GM21447 (cell line): ENCODE data around the gene GMDS.

Experiments used
- ATAC-seq: cut with Tn5 transposase; IDR thresholded peaks from one replicate; pipeline ENCODE4 v1.9.1; 2021; ENCODE audit not compliant: unreplicated experiment

GMDS gene

DNA sequence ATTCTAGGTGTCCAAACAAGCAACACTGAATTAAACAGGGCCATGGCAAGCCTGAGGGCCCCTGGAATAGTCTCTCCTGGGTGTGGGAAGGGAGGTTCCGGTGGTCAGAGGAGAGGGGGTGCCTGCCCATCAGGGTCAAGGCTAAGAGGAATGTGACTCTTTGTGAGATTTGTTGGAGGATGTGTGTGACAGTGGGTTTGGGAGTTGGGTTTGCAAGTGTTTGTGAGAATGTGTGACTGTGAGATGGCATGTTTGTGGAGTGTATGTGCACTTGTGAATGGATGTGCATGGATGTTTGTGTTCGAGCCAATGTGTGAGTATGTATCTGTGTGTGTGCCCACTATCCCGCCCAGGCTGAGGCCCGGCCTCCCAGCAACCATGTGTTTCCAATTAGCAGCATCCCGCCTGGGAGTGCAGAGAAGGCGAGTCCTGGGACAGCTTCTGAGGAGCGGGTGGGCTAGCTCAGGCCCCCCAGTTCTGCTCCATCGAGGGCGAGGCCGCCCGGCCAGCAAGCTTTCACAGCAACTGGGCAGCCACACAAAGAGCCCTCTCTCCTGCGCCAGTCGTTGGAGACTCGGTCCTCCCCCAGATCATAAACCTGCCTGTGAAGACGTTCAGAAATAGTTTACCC, 623.1 kb downstream of the GMDS start:
- no peak for ATAC-seq

GRCh38 chr6:1621070-1621701, 624.2 kb downstream of the GMDS start:
- ATAC-seq, result no peak

DNA sequence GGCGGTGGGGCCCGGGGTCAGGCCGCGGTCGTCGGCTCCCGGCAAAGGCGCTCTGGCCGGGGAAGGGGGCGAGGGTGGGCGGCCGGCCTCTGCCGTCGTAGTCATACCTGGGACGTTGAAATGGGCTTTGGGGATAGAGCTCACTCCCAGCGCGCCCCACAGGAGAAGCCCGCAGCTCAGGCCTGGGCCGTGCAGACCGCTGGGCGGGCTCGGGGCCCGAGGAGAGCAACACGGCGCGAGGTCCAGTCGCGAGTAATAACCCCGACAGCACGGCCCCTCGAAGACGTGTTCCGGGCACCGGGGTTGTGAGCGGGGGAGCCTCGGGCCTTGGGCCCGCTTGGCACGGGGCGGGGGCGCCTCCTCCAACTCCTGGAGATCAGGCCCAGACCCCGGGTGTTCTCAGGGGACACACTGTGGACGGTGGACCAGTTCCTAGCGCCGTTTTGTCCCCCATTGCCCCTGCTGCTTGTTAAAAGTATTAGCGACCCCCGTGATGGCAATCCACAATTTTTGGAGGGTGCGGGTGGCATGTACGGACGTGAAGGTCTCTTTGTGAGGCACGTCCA, 624.8 kb downstream of the GMDS start:
- ATAC-seq, result no peak

DNA sequence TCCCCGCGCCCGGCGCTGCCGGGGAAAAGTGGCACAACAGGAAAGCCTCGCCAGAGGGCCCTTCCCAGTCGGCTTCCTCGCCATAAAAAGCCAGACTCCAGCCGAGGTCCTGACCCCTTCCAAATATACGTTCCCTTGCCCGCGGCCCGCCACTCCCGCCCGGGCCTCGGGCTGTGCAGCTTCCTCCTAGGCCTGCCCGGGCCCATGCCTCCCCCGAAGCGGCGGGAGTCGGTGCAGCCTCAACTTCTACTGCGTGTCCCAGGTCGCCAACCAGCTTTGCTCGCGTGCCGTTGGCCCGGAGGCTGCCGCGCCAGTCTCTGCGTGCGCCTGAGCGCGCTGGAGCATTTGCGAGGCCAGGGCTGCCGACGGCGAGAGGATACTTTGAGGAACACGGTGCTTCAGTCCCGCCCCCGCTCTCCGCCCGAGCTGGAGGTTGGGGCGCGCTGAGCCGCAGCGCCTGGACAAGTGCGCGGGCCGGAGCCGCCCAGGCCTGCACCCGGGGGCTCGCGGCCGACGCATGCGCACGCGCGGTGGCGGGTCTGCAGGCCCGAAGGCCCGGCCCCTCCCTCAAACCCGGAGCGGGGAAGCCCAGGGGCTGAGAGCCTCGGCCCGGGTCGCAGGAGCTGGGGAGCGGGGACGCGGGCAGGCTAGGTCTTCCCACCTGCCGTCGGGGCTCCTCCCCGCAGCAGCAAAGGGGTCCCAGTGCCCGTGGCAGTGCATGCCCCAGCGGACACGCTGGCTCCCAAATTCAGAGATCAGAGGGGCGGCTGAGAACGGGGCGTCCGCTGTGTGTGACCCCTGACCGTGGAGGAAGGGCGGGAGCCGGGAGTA, 625.5 kb downstream of the GMDS start:
- ATAC-seq, result no peak

GRCh38 chr6:1619098-1619672, 626.2 kb downstream of the GMDS start:
- ATAC-seq, result no peak

DNA sequence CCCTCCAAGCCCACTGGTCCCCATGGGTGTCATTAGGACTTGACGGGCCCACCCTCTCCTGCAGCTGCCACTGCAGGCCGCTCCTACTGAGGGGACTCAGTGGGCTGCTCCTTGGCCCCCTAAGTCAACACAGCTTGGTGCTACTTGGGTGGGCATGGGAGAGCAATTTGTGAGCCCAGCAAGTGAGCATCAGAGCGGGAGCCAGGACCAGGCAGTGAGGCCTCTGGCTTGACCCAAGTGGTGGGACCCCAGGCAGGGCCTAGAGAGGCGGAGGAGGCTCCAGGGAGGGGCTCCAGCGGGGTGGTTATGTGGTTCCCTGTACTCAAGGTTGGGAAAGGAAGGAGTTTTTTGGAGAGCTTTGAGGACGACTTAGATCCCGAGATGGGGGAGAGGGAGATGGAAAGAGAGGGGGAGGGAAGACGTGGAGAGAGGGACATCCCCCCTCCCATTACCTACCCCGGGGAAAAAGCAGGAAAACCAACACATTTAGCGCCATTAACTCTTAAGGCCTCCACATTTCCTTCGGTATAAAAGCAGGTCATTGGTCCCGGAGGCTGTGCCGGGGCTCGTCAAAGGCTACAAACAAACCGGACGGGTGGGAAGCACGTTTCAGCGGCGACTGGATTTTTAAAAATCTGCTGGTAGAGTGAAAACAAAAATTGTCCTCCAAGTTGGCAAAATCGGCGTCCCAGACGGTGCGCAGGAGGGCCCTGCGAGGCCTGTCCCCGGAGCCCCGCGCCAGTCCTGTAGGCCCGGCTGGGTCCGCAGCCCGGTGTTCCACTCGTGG, 626.9 kb downstream of the GMDS start:
- ATAC-seq, result no peak

GRCh38 chr6:1617466-1618310, 627.7 kb downstream of the GMDS start:
- no peak for ATAC-seq

DNA sequence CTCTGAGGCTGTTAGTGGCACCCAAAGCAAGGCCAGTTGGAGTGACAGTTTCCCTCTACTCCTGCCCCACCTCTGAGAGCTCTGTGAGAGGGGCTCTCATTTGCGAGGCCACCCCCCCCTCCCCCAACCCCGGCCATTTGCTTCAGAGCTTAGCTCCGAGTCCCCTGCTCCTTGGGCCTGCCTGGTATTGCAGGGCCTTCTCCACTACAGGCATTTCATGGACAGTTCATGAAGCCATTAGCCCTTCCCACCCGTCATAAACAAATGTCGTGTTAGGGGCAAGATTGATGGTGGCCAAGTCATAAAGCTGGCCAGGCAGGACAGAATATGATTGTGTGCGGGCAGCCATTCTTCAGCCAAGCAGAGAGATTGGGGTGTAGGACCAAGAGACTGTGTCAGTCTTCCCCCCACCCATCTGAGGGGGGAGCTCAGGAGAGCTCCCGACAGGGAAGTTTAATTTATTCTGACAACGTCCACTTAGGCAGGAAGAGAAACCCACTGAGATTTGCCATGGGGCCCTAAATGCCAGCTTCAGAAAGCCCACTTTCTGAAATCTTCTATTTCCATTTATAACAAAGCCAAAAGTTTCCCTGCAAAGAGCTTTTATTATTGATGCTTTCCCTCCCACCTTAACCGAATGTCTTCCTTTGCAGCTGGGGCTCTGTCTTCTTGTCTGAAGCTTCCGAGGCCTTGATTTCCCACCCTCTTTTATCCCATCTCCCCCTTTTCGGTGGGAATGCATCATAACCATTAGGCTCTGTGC, 628.5 kb downstream of the GMDS start:
- no peak for ATAC-seq

DNA sequence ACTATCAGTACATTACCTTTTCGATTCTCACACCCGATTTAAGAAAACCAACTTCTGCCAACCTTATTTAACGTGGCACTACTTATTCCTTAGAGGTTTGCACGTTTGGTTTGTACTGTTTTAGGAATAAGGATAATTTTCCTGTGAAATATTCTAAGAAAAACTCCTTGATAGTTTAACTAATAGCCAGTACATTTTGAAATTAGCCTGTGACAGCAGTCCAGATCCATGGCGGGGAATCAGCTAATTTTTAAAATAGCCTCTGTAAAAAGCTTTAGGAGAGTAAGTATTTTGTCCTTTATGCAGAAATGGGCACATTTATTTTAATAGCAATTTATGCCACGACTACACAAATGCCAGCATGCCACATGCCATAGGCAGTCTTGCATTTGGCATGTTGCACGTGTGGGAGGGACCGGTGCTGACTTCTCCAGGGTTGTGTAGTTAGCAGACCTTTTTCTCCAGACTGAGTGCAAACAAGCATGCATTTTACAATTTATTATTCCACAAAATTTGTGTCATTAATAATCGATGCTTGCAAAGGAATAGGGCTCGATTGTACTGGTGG, 629.5 kb downstream of the GMDS start:
- ATAC-seq, result no peak

- no peak for ATAC-seq
Measured at GRCh38 chr6:1615151-1615852, 630.1 kb downstream of the GMDS start.

DNA sequence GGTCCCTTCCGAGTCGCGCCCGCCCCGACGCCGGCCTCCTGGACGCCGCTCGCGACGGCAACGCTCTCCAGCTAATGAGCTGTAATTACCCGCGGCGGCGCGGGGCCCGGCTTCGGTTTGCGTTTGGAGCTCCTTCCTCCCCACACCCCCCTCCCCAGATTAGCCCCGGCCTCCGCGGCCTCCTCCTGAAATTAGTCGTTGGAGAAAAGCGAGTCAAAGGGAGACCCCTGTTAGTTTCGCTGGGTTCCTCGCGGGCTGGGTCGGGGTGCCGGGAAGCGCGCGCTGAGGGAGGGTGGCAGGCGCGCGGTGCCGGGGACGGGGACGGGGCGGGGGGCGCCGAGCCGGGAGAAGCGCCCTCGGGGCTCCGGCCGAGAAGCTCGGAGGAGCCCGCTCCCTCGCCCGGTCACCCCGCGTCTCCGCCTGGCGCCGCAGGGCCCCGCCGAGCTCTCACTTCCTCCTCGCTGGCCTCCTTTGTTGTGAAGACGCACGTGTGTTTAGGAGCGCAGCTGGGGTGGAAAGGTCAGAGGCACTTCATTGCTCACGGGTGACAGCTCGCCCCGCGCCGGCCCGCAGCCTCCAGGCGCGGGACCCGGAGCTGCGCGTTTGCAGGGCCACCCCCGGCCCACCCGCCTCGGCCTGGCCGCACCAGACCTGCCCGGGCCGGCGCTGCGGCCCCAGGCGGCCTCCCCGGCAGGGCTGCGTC, 630.8 kb downstream of the GMDS start:
- ATAC-seq, result no peak

DNA sequence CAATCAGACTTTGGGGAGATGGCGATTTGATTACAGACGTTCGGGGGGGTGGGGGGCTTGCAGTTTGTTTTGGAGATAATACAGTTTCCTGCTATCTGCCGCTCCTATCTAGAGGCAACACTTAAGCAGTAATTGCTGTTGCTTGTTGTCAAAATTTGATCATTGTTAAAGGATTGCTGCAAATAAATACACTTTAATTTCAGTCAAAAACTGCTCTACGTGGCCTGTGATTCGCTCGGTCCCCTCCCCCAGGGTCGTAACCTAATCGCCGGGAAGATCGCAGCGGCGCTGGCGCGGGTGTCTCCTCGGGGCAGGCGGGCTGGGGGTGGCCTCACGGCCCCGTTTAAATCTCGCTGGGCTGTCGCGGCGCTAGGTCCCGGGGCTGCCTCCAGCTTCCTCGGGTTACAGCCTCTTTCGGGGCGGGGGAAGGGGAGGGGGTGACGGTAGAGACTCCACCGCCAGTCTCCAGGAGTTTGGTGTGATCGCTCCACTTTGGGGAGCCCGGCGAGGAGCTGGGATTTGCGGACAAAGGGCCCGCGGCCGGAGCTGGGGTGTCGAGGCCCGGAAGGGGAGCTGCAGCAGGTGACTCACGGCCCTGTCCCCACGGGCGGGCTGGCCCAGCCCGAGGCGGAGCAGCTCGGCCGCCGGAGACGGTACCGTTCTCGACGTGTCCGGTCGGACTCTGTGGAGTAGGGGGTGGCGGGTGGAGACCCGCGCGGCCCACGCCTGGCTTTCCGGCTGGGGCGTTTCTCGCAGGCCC, 631.5 kb downstream of the GMDS start:
- no peak for ATAC-seq

DNA sequence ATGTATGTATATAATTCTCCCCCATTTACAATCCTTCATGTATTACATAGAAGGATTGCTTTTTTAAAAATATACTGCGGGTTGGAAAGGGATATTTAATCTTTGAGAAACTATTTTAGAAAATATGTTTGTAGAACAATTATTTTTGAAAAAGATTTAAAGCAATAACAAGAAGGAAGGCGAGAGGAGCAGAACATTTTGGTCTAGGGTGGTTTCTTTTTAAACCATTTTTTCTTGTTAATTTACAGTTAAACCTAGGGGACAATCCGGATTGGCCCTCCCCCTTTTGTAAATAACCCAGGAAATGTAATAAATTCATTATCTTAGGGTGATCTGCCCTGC, 632.1 kb downstream of the GMDS start:
- no peak for ATAC-seq

DNA sequence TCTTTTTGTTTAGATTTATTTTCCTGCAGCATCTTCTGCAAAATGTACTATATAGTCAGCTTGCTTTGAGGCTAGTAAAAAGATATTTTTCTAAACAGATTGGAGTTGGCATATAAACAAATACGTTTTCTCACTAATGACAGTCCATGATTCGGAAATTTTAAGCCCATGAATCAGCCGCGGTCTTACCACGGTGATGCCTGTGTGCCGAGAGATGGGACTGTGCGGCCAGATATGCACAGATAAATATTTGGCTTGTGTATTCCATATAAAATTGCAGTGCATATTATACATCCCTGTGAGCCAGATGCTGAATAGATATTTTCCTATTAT, 632.5 kb downstream of the GMDS start:
- no peak for ATAC-seq

- ATAC-seq, result no peak
Measured at GRCh38 chr6:1612299-1612973, 633.0 kb downstream of the GMDS start.

- ATAC-seq, result no peak
Measured at GRCh38 chr6:1611572-1612298, 633.7 kb downstream of the GMDS start.
